Measurements from ENCODE around the gene TNIP2.

TNIP2 gene

GRCh38 chr4:2755821-2756690, at the start of gene TNIP2:
TNIP2 (minus strand) TSS chr4:2756336; CDS start chr4:2756289, 47 bp downstream.
- peak; percentile 76 for DNase-seq (ENCODE audit: low read depth)
- peak within 1 kb of the TSS; percentile 80 for H3K4me3 ChIP-seq (replicated peaks; ENCODE audit: low read depth, low read length)
- TF ChIP-seq, protein P1, sequence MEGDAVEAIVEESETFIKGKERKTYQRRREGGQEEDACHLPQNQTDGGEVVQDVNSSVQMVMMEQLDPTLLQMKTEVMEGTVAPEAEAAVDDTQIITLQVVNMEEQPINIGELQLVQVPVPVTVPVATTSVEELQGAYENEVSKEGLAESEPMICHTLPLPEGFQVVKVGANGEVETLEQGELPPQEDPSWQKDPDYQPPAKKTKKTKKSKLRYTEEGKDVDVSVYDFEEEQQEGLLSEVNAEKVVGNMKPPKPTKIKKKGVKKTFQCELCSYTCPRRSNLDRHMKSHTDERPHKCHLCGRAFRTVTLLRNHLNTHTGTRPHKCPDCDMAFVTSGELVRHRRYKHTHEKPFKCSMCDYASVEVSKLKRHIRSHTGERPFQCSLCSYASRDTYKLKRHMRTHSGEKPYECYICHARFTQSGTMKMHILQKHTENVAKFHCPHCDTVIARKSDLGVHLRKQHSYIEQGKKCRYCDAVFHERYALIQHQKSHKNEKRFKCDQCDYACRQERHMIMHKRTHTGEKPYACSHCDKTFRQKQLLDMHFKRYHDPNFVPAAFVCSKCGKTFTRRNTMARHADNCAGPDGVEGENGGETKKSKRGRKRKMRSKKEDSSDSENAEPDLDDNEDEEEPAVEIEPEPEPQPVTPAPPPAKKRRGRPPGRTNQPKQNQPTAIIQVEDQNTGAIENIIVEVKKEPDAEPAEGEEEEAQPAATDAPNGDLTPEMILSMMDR (IDR thresholded peaks at IDR 0.05; ENCODE audit: low read length, missing control alignments) = peak; percentile 17

DNA sequence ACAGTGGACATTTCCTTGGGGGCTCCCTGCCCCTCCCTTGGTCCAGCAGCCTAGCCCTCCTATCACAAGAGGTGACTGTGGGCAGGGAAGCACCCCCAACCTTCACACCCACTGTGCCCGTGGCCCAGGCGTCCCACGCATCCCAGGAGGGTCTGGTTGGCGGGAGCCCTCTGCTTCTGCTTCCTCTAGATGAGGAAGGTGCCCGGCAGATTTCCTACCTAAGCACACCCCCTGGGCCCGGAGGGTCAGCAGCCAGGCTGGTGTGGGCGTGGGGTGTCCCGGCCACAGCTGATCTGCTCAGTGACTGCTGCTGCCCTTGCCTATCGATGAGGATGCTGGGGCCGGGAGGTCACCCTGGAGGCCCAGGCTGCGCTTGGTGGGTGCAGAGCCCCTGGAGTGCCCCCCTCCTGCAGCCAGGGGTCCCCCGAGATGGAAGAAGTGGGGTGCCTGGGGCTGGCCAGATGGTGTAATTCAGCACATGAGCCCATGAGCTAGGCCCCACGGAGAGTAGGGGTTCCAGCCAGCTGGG, 48.9 kb upstream of the TNIP2 start:
- no peak for DNase-seq (ENCODE audit: low read depth)
- TF ChIP-seq, protein P1 (IDR thresholded peaks at IDR 0.05; ENCODE audit: low read length, missing control alignments) = no peak
- H3K4me3 ChIP-seq (replicated peaks; ENCODE audit: low read depth, low read length) = no peak overlapping the region

DNA sequence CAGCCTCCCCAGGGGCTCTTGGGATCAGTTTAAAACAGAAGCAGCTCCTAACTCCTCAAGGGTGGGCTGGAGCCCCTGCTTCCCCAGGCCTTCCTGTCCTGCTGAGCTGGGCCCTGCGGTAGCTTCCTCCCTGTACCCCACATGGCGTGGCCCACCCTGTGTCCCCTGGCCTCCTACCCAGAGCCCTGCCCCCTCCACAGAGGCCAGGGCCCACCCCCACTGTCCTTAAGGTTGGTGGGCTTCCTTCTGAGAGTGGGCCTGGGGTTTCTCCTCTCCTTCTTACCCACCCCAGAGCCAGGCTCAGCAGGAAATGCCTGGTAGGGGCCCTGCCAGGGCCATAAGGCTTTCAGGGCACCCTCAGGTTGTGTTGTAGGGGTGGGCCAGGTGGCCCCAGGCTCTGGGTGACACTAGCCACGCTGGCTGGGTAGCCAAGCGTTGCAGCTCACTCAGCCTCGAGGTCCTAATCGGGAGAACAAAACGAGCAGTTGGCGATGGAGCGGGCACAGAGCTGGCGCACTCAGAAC, 48.4 kb upstream of the TNIP2 start:
- no peak overlapping the region for H3K4me3 ChIP-seq (replicated peaks; ENCODE audit: low read depth, low read length)
- TF ChIP-seq, protein P1 (IDR thresholded peaks at IDR 0.05; ENCODE audit: low read length, missing control alignments) = no peak
- no peak for DNase-seq (ENCODE audit: low read depth)

DNA sequence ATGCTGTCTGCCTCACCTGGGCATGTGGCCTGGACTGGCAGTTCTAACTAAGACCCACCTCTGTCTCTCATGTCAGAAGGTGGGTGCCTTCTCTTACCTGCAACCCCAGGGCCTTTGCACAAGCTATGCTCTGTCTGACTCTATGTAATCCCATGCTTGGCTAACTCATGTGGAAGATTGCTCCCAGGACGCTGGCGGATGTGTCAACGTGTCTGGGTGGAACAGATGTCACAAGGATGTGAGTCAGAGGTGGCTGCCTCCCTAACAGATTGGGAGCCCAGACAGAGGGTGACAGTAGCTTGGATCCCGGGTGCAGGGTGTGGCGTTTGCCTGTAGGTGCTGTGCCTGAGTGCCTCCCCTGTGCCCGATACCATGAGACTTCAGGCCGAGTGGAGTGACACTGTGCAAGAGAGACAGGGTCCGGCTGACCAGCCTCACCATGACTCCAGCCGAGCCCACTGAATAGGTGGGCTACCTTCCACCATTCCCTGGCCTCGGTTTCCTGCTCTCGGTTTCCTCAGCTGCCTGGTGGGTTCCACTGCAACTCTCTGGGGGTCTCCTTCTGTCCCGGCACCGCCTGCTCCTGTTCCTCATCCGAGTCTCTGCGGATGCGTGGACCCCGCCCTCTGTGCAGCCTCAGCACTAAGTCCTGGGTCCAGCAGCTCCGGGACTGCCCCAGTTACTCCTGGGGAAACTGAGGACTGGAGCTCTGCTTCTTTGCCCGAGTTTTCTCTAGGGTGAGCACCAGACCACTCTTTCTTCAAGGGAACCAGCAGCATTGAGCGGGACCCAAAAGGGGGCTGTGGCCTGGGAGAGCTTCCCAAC, 47.7 kb upstream of the TNIP2 start:
- TF ChIP-seq, protein P1 (IDR thresholded peaks at IDR 0.05; ENCODE audit: low read length, missing control alignments) = no peak
- no peak overlapping the region for H3K4me3 ChIP-seq (replicated peaks; ENCODE audit: low read depth, low read length)
- DNase-seq (ENCODE audit: low read depth) = no peak

DNA sequence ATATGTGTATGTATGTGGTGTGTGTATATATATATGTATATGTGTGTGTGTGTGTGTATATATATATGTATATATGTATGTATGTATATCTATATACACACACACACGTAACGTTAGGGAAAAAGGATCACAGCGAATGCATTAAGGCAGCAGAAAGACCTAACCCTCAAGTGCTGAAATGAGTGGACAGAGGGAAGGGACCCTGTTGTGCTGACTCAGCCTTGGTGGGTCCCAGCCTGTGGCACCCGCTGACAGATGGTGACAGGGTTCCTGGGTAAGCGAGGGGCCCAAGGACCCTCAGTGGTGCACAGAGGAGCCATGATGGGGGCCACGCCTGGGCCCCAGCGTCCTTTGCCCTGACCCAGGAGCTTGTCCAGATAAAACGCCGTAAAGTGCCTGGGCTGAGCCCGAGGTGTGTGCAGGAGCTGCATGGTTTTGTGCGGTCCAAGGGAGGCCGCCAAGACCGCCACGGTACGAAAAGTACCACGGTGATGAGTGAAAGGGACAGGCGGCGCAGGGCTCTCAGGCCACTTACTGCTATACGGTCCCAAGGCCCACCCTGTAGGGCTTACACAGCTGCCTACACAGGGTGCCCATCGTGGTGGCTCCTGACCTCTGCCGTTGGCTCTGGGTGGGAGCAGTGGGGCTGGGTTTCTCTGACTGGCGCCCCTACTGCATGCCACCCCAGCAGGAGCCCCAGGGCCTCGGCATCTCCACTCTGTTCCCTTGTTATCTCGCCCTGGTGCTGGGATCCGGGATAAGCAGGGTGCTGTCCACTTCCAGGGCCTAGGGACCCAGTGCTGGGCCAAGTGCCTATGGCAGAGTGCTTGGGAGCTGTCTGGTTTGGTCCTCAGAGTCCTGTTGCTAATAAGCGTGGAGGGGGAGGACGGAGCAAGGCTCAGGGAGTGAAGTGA, 46.7 kb upstream of the TNIP2 start:
- no peak overlapping the region for H3K4me3 ChIP-seq (replicated peaks; ENCODE audit: low read depth, low read length)
- TF ChIP-seq, protein P1 (IDR thresholded peaks at IDR 0.05; ENCODE audit: low read length, missing control alignments) = no peak
- no peak for DNase-seq (ENCODE audit: low read depth)

Measured in fibroblast of pulmonary artery (primary cell).